Effector memory CD4-positive, alpha-beta T cell (primary cell): ENCODE results near the gene ELOVL7.
"Not testable (repeated sequence)": the region's sequence is repeated elsewhere in the genome, so short reads cannot be mapped to it uniquely, and the experiment has no call there.

Experiments
- DNase-seq, 3 donors: peaks; one replicate each; pipeline ENCODE4 v3.0.0-alpha.2; 2020
- H3K27ac ChIP-seq: 2 replicates; pipeline ENCODE4 v1.7.0; 2013; ENCODE audit warnings: mild to moderate bottlenecking, low read length, moderate library complexity; ENCODE audit not compliant: insufficient read depth, poor library complexity, severe bottlenecking
- H3K27me3 ChIP-seq: replicated peaks from 2 replicates; pipeline ENCODE4 v1.7.0; 2013; ENCODE audit warnings: mild to moderate bottlenecking, low read length; ENCODE audit not compliant: insufficient read depth, control insufficient read depth, poor library complexity, severe bottlenecking
- H3K36me3 ChIP-seq: 2 replicates; pipeline ENCODE4 v1.7.0; 2013; ENCODE audit warnings: mild to moderate bottlenecking, low read length, moderate library complexity; ENCODE audit not compliant: control insufficient read depth, insufficient read depth
- H3K4me1 ChIP-seq: 2 replicates; pipeline ENCODE4 v1.7.0; 2013; ENCODE audit warnings: low read length, mild to moderate bottlenecking; ENCODE audit not compliant: control insufficient read depth, insufficient read depth, poor library complexity, severe bottlenecking
- H3K4me3 ChIP-seq: 2 replicates; pipeline ENCODE4 v1.7.0; 2013; ENCODE audit warnings: low read length, low read depth, mild to moderate bottlenecking; ENCODE audit not compliant: insufficient read depth, poor library complexity, severe bottlenecking
- H3K9me3 ChIP-seq: 2 replicates; pipeline ENCODE4 v1.7.0; 2013; ENCODE audit warnings: mild to moderate bottlenecking, low read length, moderate library complexity; ENCODE audit not compliant: control insufficient read depth

ELOVL7 gene

GRCh38 chr5:60820593-60821487 is 23.2 kb downstream of the ELOVL7 start:
- H3K27ac ChIP-seq: no peak overlapping the region
- no peaks in the 10 kb centered on the region for H3K4me1 ChIP-seq
- H3K4me3 ChIP-seq: no peak overlapping the region
- no peaks in the 10 kb centered on the region for H3K27me3 ChIP-seq
- H3K36me3 ChIP-seq: no peaks in the 10 kb centered on the region
- no peak for DNase-seq
- H3K9me3 ChIP-seq: no peaks in the 10 kb centered on the region

GRCh38 chr5:60816138-60816537 is 27.9 kb downstream of the ELOVL7 start:
- not testable (repeated sequence) for H3K36me3 ChIP-seq, DNase-seq, H3K4me3 ChIP-seq, H3K4me1 ChIP-seq, H3K9me3 ChIP-seq, H3K27me3 ChIP-seq, H3K27ac ChIP-seq

GRCh38 chr5:60814498-60814897 is 29.6 kb downstream of the ELOVL7 start:
- no peaks in the 10 kb centered on the region for H3K9me3 ChIP-seq
- DNase-seq: no peak
- no peak overlapping the region for H3K4me3 ChIP-seq
- no peaks in the 10 kb centered on the region for H3K4me1 ChIP-seq
- no peak overlapping the region for H3K27ac ChIP-seq
- H3K27me3 ChIP-seq: peaks cover 4% of the 10 kb centered on the region
- H3K36me3 ChIP-seq: no peaks in the 10 kb centered on the region

- no peaks in the 10 kb centered on the region for H3K4me1 ChIP-seq
- H3K27me3 ChIP-seq: peaks cover 4% of the 10 kb centered on the region
- H3K36me3 ChIP-seq: no peaks in the 10 kb centered on the region
- no peak overlapping the region for H3K4me3 ChIP-seq
- H3K27ac ChIP-seq: no peak overlapping the region
- no peaks in the 10 kb centered on the region for H3K9me3 ChIP-seq
- DNase-seq: no peak
These were observed 31.6 kb downstream of the ELOVL7 start for GRCh38 chr5:60812426-60812825.

GRCh38 chr5:60811105-60811504 is 33.0 kb downstream of the ELOVL7 start:
- Histone ChIP-seq H3K4me1 (no peaks in the 10 kb centered on the region), H3K27me3 (peaks cover 4% of the 10 kb centered on the region), H3K9me3 (no peaks in the 10 kb centered on the region), H3K27ac (no peak overlapping the region), H3K36me3 (no peaks in the 10 kb centered on the region), H3K4me3 (no peak overlapping the region)
- no peak for DNase-seq

GRCh38 chr5:60810438-60811085 is 33.5 kb downstream of the ELOVL7 start:
- H3K4me1 ChIP-seq: no peaks in the 10 kb centered on the region
- peaks cover 4% of the 10 kb centered on the region for H3K27me3 ChIP-seq
- H3K27ac ChIP-seq: no peak overlapping the region
- no peak for DNase-seq
- H3K36me3 ChIP-seq: no peaks in the 10 kb centered on the region
- H3K4me3 ChIP-seq: no peak overlapping the region
- no peaks in the 10 kb centered on the region for H3K9me3 ChIP-seq

- Histone ChIP-seq H3K4me1 (no peaks in the 10 kb centered on the region), H3K4me3 (no peak overlapping the region), H3K27ac (no peak overlapping the region), H3K36me3 (no peaks in the 10 kb centered on the region), H3K27me3 (peaks cover 4% of the 10 kb centered on the region), H3K9me3 (no peaks in the 10 kb centered on the region)
- DNase-seq: no peak
These were observed 34.1 kb downstream of the ELOVL7 start for GRCh38 chr5:60809891-60810425.

- Histone ChIP-seq H3K27ac (no peak overlapping the region), H3K27me3 (no peaks in the 10 kb centered on the region), H3K9me3 (no peaks in the 10 kb centered on the region), H3K4me3 (no peak overlapping the region), H3K36me3 (no peaks in the 10 kb centered on the region), H3K4me1 (no peaks in the 10 kb centered on the region)
- DNase-seq: no peak
These were observed 37.4 kb downstream of the ELOVL7 start for GRCh38 chr5:60806591-60807243.

GRCh38 chr5:60805463-60805862 is 38.6 kb downstream of the ELOVL7 start:
- Histone ChIP-seq H3K4me1 (no peaks in the 10 kb centered on the region), H3K4me3 (no peak overlapping the region), H3K36me3 (no peaks in the 10 kb centered on the region), H3K27ac (no peak overlapping the region), H3K27me3 (no peaks in the 10 kb centered on the region), H3K9me3 (no peaks in the 10 kb centered on the region)
- DNase-seq: no peak

GRCh38 chr5:60803712-60804111 is 40.4 kb downstream of the ELOVL7 start:
- no peaks in the 10 kb centered on the region for H3K9me3 ChIP-seq
- no peaks in the 10 kb centered on the region for H3K36me3 ChIP-seq

More at GRCh38 chr5:60803712-60804111, 40.4 kb downstream of the ELOVL7 start:
- no peak for DNase-seq
- no peak overlapping the region for H3K4me3 ChIP-seq
- no peak overlapping the region for H3K27ac ChIP-seq
- H3K4me1 ChIP-seq: no peaks in the 10 kb centered on the region
- H3K27me3 ChIP-seq: no peaks in the 10 kb centered on the region
